ENCODE measurements around the gene P2RY8. TPM values are rescaled to one million over a fixed set of nuclear protein-coding genes. Genes with fewer than 3 reads are reported as not detected.

P2RY8 gene, protein sequence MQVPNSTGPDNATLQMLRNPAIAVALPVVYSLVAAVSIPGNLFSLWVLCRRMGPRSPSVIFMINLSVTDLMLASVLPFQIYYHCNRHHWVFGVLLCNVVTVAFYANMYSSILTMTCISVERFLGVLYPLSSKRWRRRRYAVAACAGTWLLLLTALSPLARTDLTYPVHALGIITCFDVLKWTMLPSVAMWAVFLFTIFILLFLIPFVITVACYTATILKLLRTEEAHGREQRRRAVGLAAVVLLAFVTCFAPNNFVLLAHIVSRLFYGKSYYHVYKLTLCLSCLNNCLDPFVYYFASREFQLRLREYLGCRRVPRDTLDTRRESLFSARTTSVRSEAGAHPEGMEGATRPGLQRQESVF
- total RNA-seq (2021) (not detected in 2 replicates), Bru-seq, nascent RNA (percentile 1 among the genes with signal in this experiment), BruChase-seq, experiment 1, labeled RNA remaining after a 2-hour chase (percentile 5 among the genes with signal in this experiment), BruChase-seq, experiment 2, labeled RNA remaining after a 6-hour chase (percentile 10 among the genes with signal in this experiment)
- long read RNA-seq = 0 reads

DNA sequence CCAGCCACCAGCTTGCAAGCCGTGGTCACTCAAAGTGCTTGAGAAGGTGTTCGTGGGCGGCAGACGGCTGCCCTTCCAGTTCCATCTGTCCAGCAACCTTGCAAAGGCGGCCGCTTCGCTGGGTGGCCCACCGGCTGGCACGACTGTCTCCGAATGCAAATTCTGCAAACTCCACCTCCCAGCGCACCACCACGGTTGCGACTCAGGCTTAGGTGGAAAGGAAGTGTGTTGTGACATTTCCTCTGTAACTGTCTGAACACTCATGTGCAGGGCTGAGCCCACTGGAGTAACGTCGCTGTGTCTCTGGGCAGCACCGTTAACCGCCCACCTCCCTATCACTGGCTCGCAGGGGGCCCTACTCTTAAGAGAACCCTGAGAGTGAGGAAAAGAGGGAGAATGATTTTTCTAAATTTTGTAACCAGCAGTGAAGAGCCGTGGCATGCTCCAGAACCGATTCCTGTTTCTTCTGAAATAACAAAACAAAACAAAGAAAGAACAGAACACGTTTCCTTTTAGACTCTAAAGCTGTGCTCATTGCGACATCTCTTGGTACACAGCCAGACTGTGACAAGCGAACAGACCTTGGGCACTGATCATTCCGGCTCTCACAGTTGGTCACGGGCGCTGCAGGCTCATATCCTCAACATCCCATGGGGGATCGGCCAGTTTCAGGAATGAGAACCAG lies at the start of gene P2RY8:
Gene P2RY8, minus strand, starts transcription at position 155 of the 685 bp plus-strand sequence. CDS start 70,627 bp downstream, outside the sequence.
- no peaks in the 10 kb centered on the region for H3K9me3 ChIP-seq (ENCODE audit: low read depth, low read length, poor library complexity, severe bottlenecking)
- POLR2A ChIA-PET (ENCODE audit: low non-redundant PET) = no interaction called here
- DNase-seq (ENCODE audit: low spot score) = peak; percentile 83
- no peaks in the 10 kb centered on the region for H3K27me3 ChIP-seq (replicated peaks; ENCODE audit: insufficient read depth, low read depth, low read length, poor library complexity)
- H3K27ac ChIP-seq (ENCODE audit: low read depth, low read length, poor library complexity, severe bottlenecking) = no peak within 1 kb of the TSS
- CTCF ChIA-PET = no interaction called here
- TF ChIP-seq, protein P1, sequence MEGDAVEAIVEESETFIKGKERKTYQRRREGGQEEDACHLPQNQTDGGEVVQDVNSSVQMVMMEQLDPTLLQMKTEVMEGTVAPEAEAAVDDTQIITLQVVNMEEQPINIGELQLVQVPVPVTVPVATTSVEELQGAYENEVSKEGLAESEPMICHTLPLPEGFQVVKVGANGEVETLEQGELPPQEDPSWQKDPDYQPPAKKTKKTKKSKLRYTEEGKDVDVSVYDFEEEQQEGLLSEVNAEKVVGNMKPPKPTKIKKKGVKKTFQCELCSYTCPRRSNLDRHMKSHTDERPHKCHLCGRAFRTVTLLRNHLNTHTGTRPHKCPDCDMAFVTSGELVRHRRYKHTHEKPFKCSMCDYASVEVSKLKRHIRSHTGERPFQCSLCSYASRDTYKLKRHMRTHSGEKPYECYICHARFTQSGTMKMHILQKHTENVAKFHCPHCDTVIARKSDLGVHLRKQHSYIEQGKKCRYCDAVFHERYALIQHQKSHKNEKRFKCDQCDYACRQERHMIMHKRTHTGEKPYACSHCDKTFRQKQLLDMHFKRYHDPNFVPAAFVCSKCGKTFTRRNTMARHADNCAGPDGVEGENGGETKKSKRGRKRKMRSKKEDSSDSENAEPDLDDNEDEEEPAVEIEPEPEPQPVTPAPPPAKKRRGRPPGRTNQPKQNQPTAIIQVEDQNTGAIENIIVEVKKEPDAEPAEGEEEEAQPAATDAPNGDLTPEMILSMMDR (conservative IDR thresholded peaks at IDR 0.05; ENCODE audit: low read depth, low read length) = no peak
- no peak for TF ChIP-seq EZH2 (IDR thresholded peaks at IDR 0.05; ENCODE audit: borderline replicate concordance, low read depth, low read length, poor library complexity, severe bottlenecking)
- intact Hi-C loops (cut with micrococcal nuclease; ENCODE audit: unreplicated experiment) = no loop called here
- no TSS peak for BruUV-seq (replicated peaks)
- peak within 1 kb of the TSS; percentile 40 for H3K4me3 ChIP-seq (ENCODE audit: low read depth, low read length, poor library complexity, severe bottlenecking)
- H3K4me1 ChIP-seq (ENCODE audit: insufficient read depth, low read length, poor library complexity, severe bottlenecking) = no peaks in the 10 kb centered on the region
- H3K36me3 ChIP-seq (ENCODE audit: insufficient read depth, low read length, poor library complexity, severe bottlenecking) = no peaks in the 10 kb centered on the region

DNA sequence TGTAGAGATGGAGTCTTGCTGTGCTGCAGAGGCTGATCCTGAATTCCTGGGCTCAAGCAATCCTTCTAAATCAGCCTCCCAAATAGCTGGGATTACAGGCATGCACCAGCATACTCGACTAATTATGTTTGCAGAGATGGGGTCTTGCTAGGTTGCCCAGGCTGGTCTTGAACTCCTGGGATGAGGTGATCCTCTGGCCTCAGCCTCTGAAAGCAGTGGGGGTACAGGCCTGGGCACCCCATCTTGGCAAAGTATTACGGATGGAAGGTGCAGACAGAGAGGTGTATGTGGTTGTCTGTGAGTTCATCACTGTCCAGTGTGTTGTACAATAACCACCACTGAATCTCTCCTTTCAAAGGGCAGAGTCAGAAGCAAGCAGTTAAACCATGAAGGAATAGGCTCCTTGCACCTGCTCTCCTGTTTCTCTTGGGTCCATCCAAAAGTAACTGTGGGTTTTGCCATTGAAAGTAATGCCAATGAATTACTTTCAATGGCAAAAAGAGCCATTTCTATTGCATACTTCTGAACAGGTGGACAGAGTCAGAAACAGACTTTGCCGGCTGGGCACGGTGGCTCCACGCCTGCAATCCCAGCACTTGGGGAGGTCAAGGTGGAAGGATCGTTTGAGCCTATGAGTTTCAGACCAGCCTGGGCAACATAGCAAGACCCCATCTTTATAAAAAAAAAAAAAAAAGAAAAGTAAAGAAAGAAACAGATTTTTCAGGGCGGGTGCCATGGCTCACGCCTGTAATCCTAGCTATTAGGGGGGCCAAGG lies 47.4 kb upstream of the P2RY8 start:
- H3K4me1 ChIP-seq (ENCODE audit: insufficient read depth, low read length, poor library complexity, severe bottlenecking) = no peaks in the 10 kb centered on the region
- H3K27me3 ChIP-seq (replicated peaks; ENCODE audit: insufficient read depth, low read depth, low read length, poor library complexity) = no peaks in the 10 kb centered on the region
- no peak for TF ChIP-seq EZH2 (IDR thresholded peaks at IDR 0.05; ENCODE audit: borderline replicate concordance, low read depth, low read length, poor library complexity, severe bottlenecking)
- TF ChIP-seq, protein P1 (conservative IDR thresholded peaks at IDR 0.05; ENCODE audit: low read depth, low read length) = no peak
- no peak for DNase-seq (ENCODE audit: low spot score)
- ChIA-PET CTCF (no interaction called here), POLR2A (ENCODE audit: low non-redundant PET) (no interaction called here)
- no peak overlapping the region for H3K27ac ChIP-seq (ENCODE audit: low read depth, low read length, poor library complexity, severe bottlenecking)
- no peak overlapping the region for H3K4me3 ChIP-seq (ENCODE audit: low read depth, low read length, poor library complexity, severe bottlenecking)
- no peaks in the 10 kb centered on the region for H3K9me3 ChIP-seq (ENCODE audit: low read depth, low read length, poor library complexity, severe bottlenecking)
- no peaks in the 10 kb centered on the region for H3K36me3 ChIP-seq (ENCODE audit: insufficient read depth, low read length, poor library complexity, severe bottlenecking)
- intact Hi-C loops (cut with micrococcal nuclease; ENCODE audit: unreplicated experiment) = no loop called here
- BruUV-seq (replicated peaks) = no TSS peak

DNA sequence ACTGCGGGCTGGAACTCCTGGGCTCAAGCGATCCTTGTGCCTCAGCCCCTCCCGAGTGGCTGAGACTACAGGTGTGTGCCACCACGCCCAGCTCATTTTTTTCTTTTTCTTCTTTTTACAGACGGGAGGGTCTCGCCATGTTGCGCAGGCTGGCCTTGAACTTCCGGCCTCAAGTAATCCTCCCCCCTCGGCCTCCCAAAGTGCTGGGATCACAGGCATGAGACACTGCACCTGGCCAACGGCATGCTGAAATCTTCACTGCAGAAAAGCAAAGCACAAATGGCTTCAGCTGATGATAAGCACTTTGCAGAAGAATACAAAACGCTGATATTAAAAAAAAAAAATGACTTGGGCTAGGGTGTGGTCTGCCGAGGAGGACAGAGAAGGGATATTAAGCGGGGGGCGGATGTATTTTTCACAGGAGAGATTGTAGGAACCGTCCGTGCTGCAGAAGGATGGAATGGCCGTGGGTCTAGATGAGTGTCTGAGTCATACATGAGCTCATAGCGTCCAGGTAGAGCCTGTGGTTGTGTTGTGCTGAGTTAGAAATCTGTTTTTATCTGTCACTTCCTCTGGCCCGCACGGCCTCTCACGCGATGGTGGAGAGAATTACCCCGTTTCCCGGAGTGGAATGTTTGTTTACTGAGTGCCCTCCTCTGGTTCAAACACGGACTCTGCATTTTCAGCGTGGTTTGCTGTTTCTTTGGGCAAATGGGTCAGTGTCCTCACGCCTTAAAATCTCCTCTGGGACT lies 45.9 kb upstream of the P2RY8 start:
- intact Hi-C loops (cut with micrococcal nuclease; ENCODE audit: unreplicated experiment) = no loop called here

More for the DNA sequence above, 45.9 kb upstream of the P2RY8 start:
- no peak for TF ChIP-seq EZH2 (IDR thresholded peaks at IDR 0.05; ENCODE audit: borderline replicate concordance, low read depth, low read length, poor library complexity, severe bottlenecking)
- TF ChIP-seq, protein P1 (conservative IDR thresholded peaks at IDR 0.05; ENCODE audit: low read depth, low read length) = no peak
- H3K4me3 ChIP-seq (ENCODE audit: low read depth, low read length, poor library complexity, severe bottlenecking) = no peak overlapping the region
- no peaks in the 10 kb centered on the region for H3K9me3 ChIP-seq (ENCODE audit: low read depth, low read length, poor library complexity, severe bottlenecking)
- H3K27me3 ChIP-seq (replicated peaks; ENCODE audit: insufficient read depth, low read depth, low read length, poor library complexity) = no peaks in the 10 kb centered on the region
- ChIA-PET POLR2A (ENCODE audit: low non-redundant PET) (no interaction called here), CTCF (no interaction called here)
- no TSS peak for BruUV-seq (replicated peaks)
- DNase-seq (ENCODE audit: low spot score) = peak; percentile 39
- no peaks in the 10 kb centered on the region for H3K36me3 ChIP-seq (ENCODE audit: insufficient read depth, low read length, poor library complexity, severe bottlenecking)
- H3K27ac ChIP-seq (ENCODE audit: low read depth, low read length, poor library complexity, severe bottlenecking) = no peak overlapping the region
- no peaks in the 10 kb centered on the region for H3K4me1 ChIP-seq (ENCODE audit: insufficient read depth, low read length, poor library complexity, severe bottlenecking)

Measured in A673 (cell line).